Activated T-cell treated with anti-CD3 and anti-CD28 coated beads, Interleukin-2, amount 50 U/mL, for 48 hours (primary cell): ENCODE results near the gene CCR9.

Experiments
- DNase-seq, 2 experiments: peaks; one replicate each; pipeline ENCODE4 v3.0.0-alpha.2; 2020

Gene CCR9

GRCh38 chr3:45873036-45873435 lies 13.3 kb upstream of the CCR9 start:
- DNase-seq, result no peak

GRCh38 chr3:45873638-45874037 lies 12.7 kb upstream of the CCR9 start:
- no peak for DNase-seq

GRCh38 chr3:45874677-45875346 lies 11.5 kb upstream of the CCR9 start:
- DNase-seq, result no peak

- no peak for DNase-seq
Measured at GRCh38 chr3:45878124-45878523, 8.2 kb upstream of the CCR9 start.

- DNase-seq, result no peak
Measured at GRCh38 chr3:45880725-45881077, 5.6 kb upstream of the CCR9 start.

- peak; percentile 47 to 54 for DNase-seq
Measured at GRCh38 chr3:45881078-45882022, 5.0 kb upstream of the CCR9 start.

- peak in 1 of 2 experiments; percentile 45 for DNase-seq
Measured at GRCh38 chr3:45884368-45885201, 1.8 kb upstream of the CCR9 start.

DNA sequence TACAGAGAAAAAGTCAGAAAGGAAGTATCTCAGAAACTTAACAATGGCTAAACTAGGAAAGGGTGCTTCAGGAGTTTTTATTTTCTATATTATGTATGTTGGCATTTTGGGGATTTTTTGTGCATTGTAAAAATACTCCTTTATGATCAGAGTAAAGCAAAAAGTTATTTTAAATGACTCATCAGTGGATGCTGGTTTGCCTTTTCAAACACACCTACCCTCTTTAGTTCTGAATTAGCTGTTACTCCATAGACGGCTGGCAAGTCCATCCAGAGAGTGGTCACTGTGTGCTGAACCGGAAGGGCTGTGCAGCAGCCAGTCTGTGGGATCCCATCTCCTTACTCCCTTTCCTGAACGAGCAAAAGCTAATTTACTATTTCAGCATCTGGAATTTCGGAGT lies 942 bp downstream of the CCR9 start:
- no peak for DNase-seq

- no peak for DNase-seq
Measured at GRCh38 chr3:45887759-45888511, 1.6 kb downstream of the CCR9 start.

GRCh38 chr3:45889337-45889736 lies 3.0 kb downstream of the CCR9 start:
- no peak for DNase-seq

GRCh38 chr3:45890405-45890804 lies 4.1 kb downstream of the CCR9 start:
- DNase-seq, result no peak

GRCh38 chr3:45892161-45892560 lies 5.8 kb downstream of the CCR9 start:
- DNase-seq, result no peak

GRCh38 chr3:45894015-45894414 lies 7.7 kb downstream of the CCR9 start:
- no peak for DNase-seq

DNA sequence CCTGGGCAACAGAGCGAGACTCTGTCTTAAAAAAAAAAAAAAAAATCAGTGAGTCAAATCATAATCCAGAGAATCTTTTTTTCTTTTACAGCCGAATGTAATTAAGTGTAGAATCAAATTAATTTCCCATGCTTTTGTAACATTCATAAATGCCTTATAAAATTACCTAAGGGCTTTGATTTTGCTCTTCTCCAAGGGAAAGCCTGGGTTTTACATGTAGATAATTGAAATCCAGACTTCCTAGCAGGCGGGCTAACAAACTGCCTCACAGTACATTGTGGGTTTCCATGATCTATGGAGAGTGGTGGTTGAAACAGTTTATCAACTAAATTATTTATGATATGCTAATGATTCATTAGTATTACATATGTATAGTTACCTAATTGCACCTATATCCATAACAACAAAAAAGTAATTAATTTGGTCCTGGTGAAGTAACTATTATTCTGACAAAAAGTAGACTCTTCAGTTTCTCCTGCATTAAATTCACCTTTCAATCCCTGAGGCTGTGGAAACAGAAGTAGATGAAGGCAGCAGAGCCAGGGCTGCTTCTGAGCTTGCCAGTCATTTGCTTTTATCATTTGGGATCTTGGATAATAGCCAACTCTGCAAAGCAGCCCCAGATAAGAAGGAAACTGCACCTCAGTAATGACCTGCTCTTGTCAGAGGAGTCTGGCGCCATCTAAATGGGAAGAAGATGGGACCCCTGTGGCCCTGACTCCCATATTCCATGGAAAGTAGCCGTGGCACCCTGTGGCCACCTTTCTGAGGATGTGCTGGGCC lies 9.5 kb downstream of the CCR9 start:
- no peak for DNase-seq

DNA sequence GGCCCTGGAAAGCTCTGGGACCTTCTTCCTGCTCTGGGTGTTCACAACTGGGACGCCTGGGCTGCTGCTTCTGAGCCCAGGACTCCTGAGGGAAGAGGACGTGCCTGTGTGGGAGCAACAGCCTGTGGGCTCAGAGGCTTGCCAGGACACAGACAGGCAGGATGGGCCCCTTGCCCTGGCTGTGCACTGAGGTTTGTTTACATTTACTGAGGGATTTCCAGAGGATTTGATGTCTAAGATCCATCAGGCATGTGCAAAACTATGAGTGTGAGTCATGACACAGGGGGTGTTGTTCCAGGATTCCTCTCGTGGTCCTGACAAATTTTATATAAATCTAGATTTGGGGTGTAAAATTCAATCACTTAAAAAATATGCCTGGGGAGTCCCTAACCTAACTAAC lies 10.6 kb downstream of the CCR9 start:
- no peak for DNase-seq

DNA sequence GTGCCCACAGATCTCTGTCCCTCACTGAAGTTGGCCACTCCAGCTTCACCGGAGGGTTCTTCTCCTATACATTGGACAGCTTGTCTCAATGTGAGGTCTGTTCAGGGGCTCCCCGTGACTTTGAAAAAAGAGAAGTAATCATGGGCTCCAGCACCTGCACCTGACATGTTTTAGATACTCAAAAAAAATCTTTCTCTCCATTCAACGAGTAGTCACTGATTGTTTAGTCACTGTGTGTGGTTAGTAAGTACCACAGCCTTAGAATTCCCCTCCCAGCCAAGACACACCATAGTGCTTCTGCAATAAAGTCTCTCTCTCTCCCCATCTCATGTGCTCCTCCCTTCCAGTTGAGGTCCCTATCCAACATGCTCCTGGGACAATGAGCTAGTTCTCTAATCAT lies 18.6 kb downstream of the CCR9 start:
- DNase-seq, result peak in 1 of 2 experiments; percentile 15

DNA sequence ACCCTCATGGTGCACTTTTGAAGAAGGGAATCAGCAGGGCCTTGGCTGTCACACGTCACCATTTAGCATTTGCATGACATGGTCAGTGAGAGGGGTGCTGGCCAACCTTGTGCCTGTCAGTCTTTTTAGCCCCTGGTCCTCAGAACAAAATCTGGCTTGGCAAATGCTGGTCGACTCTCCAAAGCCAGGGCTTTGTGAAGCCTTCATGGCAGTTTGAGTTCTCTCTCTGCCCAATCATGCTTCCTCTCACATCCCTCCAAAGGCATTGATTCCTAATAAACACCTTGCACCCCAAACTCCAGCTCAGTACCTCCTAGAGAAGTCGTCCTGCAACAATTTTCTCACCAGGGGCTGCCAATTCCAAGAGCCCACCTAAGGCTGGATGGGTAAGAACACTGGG lies 19.4 kb downstream of the CCR9 start:
- no peak for DNase-seq

- no peak for DNase-seq
Measured at GRCh38 chr3:45906681-45907407, 20.5 kb downstream of the CCR9 start.

- DNase-seq, result no peak
Measured at GRCh38 chr3:45907769-45908705, 21.7 kb downstream of the CCR9 start.

DNA sequence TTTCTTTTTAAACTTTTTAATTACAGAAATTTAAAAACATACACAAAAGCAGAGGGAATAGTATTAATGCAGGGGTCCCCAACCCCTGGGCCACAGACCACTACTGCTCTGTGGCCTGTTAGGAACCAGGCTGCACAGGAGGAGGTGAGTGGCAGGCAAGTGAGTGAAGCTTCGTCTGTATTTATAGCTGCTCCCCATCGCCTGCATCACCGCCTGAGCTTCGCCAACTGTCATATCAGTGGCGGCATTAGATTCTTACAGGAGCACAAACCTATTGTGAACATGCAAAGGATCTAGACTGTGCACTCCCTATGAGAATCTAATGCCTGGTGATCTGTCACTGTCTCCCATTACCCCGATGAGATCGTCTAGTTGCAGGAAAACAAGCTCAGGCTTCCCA lies 22.4 kb downstream of the CCR9 start:
- no peak for DNase-seq
